SW480 (cell line): ENCODE results near the gene NAT9.
A peak's percentile ranks its signal among the peaks of the same experiment; 100 is the strongest.

Experiments
- DNase-seq: peaks from one replicate; pipeline ENCODE4 v3.0.0-alpha.2; 2016; ENCODE audit warnings: low spot score

The NAT9 gene

DNA sequence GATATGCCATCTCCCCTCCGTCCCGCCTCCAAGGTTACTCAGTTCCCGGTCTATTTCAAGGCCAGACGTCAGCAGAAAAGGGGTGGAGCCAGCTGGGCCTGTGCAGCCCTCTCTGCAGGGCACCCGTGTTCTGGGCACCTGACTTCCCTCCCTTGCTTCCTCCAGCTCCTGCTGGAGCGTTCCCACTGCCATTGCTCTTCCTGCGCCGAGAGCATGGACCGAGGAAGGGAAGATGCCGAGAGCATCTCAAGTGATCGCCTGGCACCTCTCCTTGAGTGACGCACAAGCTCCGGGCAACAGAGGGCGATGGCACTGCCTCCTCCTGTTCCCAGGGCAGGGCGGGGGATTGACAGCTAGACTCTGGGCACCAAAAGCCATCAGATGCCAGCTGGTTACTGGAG, 29.4 kb upstream of the NAT9 start:
- DNase-seq = no peak

DNA sequence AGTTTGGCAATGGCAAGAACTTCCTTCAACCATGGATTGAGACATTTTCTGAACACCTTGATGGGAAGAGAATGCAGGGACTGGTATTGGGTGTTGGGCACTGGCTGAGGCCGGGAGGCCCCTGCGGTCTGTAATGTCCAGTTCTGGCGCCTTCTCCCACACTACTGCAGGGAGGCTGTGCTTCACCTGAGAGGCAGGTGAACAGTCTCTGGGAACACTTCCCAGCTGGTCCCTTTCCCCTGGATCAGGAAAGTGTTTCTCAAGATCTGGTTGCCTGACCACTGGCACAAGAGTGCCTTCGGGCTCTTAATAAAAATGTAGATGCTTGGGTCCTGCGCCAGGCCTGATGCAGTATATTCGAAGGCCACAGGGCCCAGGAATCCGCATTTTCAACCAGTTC, 28.5 kb upstream of the NAT9 start:
- no peak for DNase-seq

DNA sequence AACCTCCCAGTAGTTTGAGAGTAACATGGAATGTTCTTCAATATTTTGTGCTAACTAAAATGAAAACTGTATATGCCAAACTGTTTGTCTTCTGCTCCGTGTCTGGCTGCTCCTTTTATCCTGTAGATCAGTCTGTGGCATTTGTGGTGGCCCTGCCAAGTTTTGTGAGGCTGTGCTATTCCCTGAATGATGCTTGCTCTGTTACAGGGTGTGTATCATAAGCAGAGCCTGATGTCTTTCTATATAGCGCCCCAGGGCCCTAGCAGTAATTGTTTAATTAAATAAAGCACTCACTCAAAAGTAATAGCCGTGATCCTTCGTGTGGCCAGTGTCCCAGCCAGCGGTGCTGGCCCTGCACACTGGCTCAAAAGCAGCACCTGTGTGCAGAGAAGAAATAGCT, 27.8 kb upstream of the NAT9 start:
- no peak for DNase-seq

DNA sequence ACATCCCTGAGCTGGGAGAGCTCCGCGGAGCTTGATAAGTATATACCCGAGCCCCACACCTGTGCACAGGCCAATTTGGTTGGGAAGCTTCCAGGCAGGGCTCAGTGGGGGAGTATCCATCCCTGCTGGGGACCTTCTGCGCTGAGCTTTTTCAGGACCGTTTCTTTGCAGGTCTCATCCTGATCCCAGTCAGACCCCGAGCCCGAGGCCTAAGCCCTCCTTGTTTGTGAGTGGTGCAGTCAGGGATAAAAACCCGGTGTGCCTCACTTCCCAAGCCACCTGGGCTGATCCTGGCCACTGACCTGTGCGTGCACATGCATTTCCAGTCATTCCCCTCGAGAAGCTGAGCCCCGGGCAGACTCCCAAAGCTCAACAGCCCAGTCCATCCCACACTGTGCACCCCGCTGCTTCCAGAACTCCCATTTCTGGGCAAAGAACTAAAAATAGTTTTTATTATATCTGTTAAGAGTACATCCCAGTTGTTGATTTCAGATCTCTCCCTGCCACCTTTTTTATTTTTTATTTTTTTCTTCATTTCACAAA, 27.3 kb upstream of the NAT9 start:
- DNase-seq = no peak

DNA sequence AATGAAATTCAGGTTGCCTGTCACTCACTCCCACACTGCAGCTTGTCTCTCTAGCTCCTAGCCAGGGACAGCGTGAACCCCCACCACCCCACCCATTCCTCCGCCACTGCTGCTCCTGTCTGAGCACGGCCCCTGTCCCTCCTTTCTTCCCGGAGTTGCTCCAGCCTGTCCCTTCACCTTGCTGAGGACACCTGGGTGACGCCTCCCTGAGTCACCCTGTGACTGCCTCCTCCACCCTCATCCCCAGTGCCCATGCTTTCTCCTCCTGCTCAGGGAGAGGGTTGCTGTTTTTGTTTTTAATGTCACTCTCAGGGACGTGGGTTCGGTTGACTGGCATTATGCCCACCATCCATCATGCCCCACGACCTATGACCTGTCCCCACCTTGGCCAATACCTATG, 25.8 kb upstream of the NAT9 start:
- no peak for DNase-seq

DNA sequence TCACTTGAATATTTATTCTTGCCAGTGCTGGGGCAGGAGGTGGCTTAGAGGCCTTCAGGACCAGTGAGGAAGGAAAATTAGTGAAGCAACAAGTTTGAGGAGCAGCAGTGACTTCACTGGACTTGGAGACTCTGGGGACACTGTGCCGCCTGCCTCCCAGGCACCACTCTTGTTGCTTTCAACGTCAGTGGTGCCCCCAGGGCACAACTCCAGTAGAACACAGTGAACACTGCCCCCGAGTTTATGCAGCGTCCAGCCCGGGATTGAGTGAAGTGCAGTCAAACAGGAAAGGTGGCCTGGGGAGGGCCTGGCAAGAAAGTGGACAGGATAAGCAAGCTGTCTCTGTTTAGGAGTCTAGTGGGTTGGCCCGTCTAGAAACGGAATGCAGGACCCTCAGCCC, 24.4 kb upstream of the NAT9 start:
- DNase-seq = no peak

DNA sequence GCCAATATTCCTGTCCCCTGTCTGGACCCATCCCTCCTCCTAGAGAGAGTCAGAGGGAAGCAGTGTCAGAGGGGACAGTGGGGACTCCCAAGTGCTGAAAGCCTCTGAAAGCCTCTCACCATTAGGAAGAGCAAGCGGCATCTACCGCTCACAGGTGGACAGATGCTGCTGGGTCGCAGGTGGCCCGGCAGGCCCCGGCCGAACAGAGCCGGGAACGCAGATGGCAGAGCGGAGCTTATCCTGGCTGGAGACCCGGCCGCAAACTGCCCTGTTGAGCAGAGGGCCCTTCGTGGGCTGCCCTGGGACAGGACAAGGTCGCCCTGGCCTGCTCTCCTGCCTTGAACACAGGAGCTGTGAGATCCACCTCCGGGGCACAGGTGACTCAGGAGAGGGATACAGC, 23.0 kb upstream of the NAT9 start:
- no peak for DNase-seq

DNA sequence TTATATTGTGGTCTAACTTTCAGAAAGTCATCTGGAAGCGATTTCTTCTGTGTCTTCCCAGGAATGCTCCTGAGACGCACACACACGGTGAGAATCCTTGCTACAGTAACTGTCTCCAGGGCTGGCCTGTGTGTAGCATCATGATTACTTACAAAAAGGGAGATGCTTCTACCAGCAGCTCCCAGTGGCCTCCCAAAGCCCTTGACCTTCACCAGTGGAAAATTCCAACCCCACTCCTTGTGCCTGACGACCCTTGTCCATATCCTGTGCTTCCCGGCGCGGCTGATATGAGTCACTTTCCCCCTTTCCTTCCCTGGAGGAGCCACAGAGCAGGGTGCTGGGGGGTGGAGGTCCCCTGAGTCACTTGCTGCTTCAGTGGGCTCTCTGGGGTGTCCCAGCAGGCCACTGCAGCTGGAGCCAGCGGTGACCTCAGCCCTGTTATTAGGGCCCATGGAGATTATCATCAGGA, 22.1 kb upstream of the NAT9 start:
- no peak for DNase-seq

DNA sequence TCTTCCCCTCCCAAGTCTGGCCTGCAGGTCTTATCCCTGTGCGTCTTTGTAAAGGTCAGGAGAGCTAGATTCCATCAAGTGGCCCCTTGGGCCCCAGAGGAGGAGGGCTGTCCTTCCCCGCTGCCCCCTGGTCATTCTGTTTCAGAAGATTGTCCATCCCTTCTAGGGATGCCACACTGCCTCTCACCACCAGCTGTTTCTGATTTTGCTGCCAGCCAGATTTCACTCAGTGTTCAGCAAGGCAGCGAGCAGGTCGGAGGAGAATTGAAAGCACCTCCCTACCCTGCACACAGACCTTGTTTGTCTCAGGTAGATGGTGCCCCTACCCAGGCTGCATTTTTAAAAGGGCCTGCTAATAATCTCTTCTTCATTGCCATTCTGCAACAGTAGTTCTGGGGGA, 21.7 kb upstream of the NAT9 start:
- no peak for DNase-seq

DNA sequence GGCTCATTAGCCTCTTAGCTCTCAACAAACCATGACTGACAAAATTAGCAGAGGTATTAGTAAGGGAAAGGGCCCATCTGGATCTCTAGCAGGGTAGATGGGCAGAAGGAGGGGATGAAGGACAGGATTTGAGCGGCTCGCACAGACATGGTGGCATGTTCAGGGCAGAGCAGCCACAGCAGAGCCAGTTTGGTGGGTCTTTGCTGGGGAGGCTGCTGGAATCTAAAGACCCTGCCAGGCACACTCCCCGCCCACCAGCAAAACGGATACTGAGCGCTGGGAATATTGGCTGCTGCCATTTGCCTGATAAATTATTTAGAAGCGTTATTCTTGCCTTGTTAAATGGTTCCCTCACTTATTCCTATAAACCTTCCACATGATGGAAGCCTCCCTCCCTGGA, 20.7 kb upstream of the NAT9 start:
- no peak for DNase-seq

DNA sequence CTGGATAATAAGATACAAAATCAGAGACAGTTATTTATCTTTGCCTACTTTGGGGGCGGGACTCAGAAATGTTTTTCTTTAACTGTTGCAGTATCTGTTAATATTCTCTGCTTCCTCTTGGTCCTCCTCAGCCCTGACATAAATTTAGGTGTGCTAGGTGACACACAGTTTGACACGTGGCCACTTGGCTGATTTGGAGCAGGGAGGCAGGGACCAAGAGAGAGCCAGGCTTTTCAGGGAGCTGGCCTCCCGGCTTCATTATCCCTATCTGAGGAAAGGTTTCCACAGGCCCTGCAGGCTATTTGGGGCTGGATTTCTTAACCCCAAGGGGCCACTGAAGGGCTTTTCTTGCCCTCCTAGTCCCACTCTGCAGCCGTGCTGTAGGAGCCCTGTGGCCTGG, 20.1 kb upstream of the NAT9 start:
- no peak for DNase-seq

DNA sequence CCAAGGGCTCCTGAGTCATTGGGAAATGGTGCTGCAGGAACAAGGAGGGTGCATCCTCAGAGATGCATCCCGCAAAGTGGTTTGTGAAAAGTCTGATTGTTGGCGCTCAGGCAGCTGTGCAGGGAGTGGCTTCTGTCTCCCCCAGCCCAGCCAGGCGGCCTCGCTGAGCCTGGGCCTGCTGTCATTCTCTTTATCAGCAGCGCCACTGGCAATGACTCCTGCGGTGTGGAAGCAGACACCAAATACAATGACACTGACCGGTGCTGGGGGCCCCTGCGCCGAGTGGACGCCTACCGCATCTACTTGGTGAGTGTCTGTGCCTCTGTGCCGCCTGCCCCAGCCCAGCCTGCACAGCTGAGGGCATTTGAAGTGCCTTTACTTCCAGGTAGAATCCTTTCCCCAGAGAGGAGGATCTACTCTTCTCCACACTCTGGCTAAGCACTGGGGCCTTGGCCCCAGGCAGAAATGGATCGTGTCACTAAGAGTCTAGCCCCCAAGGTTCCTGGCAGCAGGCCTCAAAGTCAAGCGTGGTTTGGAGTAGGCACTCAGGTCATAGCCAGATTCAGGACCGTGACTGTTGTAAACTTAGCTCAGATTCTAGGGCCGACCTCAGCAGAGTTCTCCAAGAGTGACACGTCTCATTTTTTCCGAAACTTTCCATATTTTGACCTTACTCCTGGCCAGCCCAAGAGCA, 19.3 kb upstream of the NAT9 start:
- no peak for DNase-seq

DNA sequence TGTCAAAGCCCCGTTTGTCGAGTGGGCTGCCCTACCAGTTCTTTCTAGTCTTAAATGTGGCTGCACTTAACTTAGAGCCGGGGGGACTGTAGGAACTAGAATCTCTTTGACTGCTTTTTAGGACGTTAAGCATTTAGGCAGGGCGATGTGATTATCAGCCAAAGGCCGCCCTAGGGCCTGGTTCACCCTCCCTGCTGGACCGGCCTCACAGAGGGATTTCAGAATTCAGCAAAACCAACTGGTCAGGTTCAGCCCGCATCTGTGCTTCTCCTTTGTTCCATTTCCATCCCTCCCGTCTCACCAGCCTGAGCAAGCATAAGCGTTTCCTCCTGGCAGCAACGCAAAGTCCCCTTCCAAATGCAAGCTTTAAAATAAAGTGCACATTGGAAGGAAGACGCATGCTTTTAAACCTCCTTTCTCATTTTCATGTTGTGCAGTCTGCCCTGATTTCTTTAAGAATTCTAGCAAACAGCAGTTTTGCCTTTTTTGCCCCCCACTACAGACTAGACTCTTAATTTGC, 16.5 kb upstream of the NAT9 start:
- DNase-seq = no peak

DNA sequence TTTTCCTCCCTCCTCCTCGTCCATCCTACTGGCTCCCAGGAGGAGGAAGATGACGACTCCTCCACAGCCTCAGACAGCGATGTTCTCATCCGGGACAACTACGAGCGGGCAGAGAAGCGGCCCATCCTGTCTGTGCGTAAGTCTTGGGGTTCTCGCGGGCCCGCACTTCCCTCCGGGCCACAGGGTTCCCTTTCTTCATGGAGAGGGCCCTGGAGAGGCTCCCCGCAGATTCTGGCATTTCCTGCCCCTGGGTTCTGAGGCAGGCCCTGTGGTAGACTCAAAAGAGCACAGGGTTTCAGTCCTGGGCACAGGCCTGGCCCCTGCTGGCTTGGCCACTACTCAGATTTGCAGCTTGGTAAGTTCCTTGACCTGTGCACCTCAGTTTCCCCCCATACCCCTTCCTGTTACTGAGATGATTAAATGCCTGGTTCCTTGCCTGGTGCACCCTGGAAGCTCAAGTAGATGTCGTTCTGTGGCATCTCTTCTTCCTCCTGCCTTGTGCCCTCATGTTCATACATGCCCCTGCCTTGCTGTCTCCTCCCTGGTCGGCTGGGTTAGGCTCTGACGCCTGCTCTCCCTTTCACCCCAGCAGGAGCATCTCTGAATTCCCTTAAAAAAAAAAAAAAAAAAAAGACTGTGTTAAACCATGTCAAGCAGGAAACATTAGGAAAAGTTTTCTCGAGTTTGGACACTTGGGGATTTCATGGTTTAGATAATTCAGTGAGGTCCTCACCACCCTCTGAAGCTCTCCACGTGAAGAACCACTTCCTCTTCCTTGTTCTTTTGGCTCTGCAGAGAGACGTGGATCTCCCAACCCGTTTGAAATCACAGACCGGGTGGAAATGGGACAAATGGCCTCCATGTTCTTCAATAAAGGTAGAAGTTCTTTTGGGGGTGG, 14.3 kb upstream of the NAT9 start:
- DNase-seq = no peak

DNA sequence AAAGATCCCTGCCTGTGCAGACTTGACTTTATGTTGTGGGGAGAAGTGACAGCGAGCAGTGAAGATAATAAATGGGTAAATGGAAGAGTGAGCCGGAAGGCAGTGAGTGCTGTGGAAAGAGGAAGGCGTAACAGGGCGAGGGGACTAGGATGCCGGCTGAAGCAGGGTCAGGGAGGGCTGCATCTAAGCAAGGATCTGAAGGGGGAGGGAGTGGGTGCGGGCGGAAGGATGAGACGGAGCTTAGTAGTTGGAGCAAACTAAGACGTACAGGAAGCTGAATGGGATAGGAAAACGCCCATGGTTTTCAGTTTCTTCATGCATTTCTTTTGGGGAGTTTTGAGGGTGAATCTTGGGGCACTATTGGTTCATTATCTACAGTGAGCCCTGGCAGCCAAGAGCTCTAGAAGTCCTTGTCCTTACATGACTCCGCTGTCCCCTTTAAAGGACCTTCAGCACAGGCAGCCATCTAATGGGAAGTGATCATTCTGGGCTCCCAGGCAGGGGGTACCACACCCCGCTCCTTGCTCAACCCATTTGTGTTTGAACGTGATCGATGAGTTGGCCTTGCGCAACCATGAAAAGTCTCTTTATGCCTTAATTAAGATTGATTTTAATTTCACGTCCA, 10.4 kb upstream of the NAT9 start:
- no peak for DNase-seq

DNA sequence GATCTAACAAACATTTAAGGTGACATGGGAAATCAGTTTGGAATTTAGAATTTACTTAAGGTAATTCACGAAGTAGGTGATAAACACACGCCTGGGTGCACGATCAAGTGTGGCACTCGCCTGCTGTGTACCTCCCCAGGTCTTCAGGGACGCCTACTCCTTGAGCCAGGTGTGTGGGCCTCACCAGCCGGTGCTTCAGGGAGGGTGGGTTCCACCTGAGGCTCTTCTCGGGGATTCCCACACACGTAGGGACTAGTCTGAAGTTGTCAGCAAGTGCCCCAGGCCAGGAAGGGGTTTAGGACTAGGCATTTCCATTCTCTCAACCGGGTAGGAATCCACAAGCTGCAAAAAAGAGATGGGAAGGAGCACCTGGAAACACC, 9.8 kb upstream of the NAT9 start:
- DNase-seq = no peak

DNA sequence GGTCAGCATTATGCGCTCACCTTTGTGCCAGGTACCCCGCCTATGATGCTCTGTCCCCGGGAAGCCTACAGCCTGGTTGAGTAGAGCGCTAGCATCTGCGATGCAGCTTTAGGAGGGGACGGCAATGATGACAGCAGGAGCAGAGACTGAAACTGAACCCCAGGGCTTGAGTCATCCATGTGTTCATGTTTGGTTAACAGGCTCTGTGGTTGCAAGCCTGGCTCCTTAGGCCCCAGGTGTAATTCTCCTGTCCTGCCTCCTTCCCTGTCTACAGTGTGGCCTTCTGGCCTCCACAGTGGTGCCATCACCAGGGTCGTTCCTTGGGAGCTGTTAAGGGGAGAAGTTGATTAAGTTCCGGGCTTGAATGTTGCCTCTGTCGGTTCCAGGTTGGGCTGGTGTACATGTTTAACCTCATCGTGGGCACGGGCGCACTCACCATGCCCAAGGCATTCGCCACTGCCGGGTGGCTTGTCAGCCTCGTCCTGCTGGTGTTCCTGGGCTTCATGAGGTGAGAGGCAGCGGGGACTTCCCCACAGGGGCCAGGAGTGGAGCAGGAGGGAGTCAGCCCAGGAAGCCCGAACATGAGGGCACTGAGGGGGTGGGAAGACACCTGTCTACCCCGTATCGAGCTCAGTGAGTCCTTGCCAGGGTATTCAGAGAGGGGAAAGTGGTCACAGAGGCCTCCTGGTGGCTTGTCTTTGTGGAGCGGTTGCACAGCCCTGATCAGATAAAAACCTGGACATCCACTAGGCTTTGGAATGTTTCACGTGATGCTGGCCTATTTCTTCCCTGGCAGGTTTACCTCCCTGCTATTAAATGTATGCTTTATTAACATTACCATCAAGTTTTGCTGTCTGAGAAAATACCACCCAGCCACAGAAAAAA, 9.2 kb upstream of the NAT9 start:
- DNase-seq = no peak

DNA sequence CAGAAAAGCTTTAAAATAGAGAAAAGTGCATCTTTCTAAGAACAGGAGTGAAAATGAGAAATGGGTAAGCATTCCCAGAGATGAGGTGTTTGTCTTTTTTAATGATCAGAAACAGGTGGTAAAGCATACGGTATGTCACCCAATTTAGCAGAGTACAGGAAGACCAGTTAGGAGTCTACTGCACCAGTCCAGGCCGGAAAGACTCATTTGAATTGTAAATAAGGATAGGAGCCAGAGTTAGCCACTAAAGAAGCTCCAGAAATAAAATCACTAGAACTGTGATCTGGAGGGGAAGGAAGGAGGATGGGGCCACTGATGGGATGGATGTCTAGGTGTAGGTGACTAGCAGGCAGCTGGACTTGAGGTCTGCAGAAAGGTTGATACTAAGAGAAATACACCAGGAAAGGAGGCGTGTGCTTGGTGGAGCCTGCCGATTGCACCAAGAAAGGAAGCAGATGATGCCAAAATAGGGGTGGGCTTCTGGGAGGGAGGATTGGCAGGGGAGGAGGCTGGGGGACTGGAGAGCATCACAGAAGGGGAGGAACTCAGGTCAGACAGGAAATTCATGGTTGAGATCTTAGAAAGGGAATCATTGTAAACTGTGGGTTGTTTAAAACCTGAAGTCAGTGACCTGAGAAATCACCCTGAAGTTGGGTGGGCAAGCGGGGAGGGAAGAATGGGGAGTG, 8.1 kb upstream of the NAT9 start:
- DNase-seq = no peak

DNA sequence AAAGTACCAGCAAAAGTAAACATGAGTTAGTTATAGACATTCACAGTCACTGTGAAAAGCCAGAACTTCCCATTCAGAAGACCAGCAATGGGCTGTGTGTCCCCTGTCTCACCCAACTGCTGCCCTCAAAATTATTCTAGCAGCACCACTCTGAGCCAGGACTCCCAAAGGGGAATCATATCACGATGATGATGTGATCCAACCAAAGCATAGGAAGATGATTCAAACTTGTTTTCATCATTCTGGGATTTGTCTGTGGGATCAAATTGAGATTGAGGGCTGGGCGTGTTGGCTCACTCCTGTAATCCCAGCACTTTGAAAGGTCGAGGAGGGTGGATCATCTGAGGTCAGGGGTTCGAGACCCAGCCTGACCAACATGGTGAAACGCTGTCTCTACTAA, 6.4 kb upstream of the NAT9 start:
- no peak for DNase-seq

DNA sequence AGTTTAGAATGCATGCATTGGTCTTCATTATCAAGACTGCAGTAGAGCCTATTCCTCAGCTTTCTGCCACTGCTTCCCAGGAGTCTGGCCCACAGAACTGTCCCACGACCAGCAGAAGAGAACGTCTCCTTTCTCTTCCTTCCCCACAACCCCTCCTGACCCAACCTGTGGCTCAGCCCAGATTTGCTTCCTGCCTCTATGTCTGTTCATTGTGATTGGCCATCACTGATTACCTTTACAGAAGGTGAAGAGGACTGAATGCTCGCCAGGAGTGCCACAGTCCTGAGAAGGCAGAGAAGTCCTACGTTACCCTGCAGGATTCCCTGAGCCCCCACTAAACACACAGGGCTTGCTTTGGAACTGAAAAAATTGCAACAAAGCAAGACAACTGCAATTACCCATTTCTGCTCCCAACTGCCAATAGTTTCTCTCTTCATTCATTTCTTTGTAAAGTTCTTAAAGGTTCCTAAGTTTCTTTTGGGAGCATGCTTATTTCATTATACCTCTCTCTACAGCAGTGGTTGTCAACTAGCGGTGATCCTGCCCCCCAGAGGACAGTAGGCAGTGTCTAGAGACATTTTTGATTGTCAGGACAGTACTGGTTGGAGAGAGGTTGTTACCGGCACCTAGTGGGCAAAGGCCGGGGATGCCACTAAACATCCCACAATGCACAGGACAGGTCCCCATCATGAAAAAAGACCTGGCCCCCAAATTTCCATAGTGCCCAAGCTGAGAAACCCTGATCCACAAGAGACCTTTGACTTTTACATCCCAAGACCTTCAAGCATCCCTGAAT, 4.5 kb upstream of the NAT9 start:
- DNase-seq = peak; percentile 74
